ENCODE measurements around the gene SLC7A7.

- TF ChIP-seq CTCF (IDR thresholded peaks at IDR 0.05; ENCODE audit: low read depth, low read length, missing input control) (no peak), YY1 (IDR thresholded peaks at IDR 0.05) (no peak), REST (IDR thresholded peaks at IDR 0.05) (no peak), TAF1 (conservative IDR thresholded peaks at IDR 0.05) (no peak), ZBTB33 (IDR thresholded peaks at IDR 0.05) (no peak), GABPA (IDR thresholded peaks at IDR 0.05 in 1 of 2, conservative IDR thresholded peaks at IDR 0.05 in 1 of 2) (no peak), MAX (IDR thresholded peaks at IDR 0.05) (no peak), RAD21 (IDR thresholded peaks at IDR 0.05) (no peak), SP1 (IDR thresholded peaks at IDR 0.05) (no peak), HNF4G (IDR thresholded peaks at IDR 0.05) (no peak), ATF3 (IDR thresholded peaks at IDR 0.05) (no peak), FOXA1 (IDR thresholded peaks at IDR 0.05) (no peak)
Measured at GRCh38 chr14:22811722-22812121, 3.5 kb downstream of the SLC7A7 start.

Data from liver (tissue), 3 donors.